Neural cell (in vitro differentiated cells): ENCODE measurements around the gene BICD1.

Experiments used
- EP300 ChIP-seq: fragments of 450-650 bp; conservative IDR thresholded peaks from 2 replicates; pipeline ENCODE4 v1.6.1; 2014; ENCODE audit warnings: antibody characterized with exemption, mild to moderate bottlenecking, moderate library complexity; ENCODE audit not compliant: poor library complexity, severe bottlenecking
- MXI1 ChIP-seq: fragments of 450-650 bp; conservative IDR thresholded peaks from 2 replicates; pipeline ENCODE4 v1.6.1; 2014; ENCODE audit warnings: antibody characterized with exemption, mild to moderate bottlenecking; ENCODE audit not compliant: poor library complexity, severe bottlenecking
- POLR2AphosphoS5 ChIP-seq: IDR thresholded peaks from 2 replicates; pipeline ENCODE4 v1.6.1; 2012
- RAD21 ChIP-seq: fragments of 450-650 bp; conservative IDR thresholded peaks from 2 replicates; pipeline ENCODE4 v1.6.1; 2014; ENCODE audit warnings: antibody characterized with exemption, mild to moderate bottlenecking, moderate library complexity
- TAF1 ChIP-seq: IDR thresholded peaks from 2 replicates; pipeline ENCODE4 v1.6.1; 2012; ENCODE audit warnings: low read depth
- TF ChIP-seq, protein P1 (sequence below): fragments of 450-650 bp; IDR thresholded peaks from 2 replicates; pipeline ENCODE4 v1.5.1; 2014; ENCODE audit warnings: antibody characterized with exemption, mild to moderate bottlenecking, moderate library complexity; ENCODE audit not compliant: poor library complexity, severe bottlenecking
- TF ChIP-seq, protein P2 (sequence below): IDR thresholded peaks from 2 replicates; pipeline ENCODE4 v1.6.1; 2012; ENCODE audit warnings: borderline replicate concordance

DNA sequence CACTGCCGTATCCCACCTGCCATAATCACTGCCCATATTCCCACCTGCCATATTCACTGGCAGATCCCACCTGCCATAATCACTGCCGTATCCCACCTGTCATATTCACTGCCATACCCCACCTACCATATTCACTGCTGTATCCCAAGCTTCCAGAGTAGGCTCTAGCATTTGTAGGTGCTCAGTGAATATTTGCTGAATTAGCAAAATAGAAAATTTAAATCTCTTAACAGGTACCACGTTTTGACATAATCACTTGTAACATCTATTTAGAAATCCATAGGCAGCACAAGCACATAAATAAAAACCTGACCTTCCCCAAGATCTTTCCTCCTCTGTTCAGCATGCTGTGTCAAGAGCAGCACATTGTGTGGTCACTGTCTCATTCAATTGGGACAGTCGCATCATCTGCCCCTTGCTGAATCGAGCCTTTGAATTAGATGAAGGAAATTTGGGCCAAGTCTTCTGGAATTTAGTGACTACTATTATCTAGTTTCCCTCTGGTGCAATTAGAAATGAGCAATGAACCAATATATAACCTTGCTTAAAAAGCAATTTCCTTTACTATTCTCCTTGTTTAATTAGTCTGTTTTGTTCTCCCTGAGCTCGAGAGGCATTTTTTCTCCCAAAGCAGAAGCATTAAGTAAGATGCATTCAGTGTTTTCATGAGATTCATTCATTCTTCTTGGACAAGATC is 147.8 kb downstream of the BICD1 start:
- TF ChIP-seq, protein P1, sequence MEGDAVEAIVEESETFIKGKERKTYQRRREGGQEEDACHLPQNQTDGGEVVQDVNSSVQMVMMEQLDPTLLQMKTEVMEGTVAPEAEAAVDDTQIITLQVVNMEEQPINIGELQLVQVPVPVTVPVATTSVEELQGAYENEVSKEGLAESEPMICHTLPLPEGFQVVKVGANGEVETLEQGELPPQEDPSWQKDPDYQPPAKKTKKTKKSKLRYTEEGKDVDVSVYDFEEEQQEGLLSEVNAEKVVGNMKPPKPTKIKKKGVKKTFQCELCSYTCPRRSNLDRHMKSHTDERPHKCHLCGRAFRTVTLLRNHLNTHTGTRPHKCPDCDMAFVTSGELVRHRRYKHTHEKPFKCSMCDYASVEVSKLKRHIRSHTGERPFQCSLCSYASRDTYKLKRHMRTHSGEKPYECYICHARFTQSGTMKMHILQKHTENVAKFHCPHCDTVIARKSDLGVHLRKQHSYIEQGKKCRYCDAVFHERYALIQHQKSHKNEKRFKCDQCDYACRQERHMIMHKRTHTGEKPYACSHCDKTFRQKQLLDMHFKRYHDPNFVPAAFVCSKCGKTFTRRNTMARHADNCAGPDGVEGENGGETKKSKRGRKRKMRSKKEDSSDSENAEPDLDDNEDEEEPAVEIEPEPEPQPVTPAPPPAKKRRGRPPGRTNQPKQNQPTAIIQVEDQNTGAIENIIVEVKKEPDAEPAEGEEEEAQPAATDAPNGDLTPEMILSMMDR: no peak
- TF ChIP-seq POLR2AphosphoS5: no peak
- TF ChIP-seq MXI1: no peak
- no peak for TF ChIP-seq TAF1
- TF ChIP-seq EP300: no peak
- TF ChIP-seq, protein P2, sequence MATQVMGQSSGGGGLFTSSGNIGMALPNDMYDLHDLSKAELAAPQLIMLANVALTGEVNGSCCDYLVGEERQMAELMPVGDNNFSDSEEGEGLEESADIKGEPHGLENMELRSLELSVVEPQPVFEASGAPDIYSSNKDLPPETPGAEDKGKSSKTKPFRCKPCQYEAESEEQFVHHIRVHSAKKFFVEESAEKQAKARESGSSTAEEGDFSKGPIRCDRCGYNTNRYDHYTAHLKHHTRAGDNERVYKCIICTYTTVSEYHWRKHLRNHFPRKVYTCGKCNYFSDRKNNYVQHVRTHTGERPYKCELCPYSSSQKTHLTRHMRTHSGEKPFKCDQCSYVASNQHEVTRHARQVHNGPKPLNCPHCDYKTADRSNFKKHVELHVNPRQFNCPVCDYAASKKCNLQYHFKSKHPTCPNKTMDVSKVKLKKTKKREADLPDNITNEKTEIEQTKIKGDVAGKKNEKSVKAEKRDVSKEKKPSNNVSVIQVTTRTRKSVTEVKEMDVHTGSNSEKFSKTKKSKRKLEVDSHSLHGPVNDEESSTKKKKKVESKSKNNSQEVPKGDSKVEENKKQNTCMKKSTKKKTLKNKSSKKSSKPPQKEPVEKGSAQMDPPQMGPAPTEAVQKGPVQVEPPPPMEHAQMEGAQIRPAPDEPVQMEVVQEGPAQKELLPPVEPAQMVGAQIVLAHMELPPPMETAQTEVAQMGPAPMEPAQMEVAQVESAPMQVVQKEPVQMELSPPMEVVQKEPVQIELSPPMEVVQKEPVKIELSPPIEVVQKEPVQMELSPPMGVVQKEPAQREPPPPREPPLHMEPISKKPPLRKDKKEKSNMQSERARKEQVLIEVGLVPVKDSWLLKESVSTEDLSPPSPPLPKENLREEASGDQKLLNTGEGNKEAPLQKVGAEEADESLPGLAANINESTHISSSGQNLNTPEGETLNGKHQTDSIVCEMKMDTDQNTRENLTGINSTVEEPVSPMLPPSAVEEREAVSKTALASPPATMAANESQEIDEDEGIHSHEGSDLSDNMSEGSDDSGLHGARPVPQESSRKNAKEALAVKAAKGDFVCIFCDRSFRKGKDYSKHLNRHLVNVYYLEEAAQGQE: no peak
- TF ChIP-seq RAD21: no peak
